Neuronal stem cell (in vitro differentiated cells): ENCODE results near the gene RNF208.
A peak's percentile ranks its signal among the peaks of the same experiment; 100 is the strongest.

Source experiments
- DNase-seq: peaks from one replicate; pipeline ENCODE4 v3.0.0-alpha.2; 2013; ENCODE audit warnings: low spot score
- H2AFZ ChIP-seq: one replicate; pipeline ENCODE4 v1.6.1; 2013; ENCODE audit warnings: mild to moderate bottlenecking, low read length, inconsistent platforms
- H2AK5ac ChIP-seq: 2 replicates; pipeline ENCODE4 v1.6.1; 2013; ENCODE audit warnings: low read depth, mild to moderate bottlenecking, inconsistent platforms, low read length, moderate library complexity, mixed read lengths
- H2BK120ac ChIP-seq: 2 replicates; pipeline ENCODE4 v1.6.1; 2013; ENCODE audit warnings: low read depth, mild to moderate bottlenecking, inconsistent platforms, low read length, moderate library complexity, mixed read lengths
- H2BK12ac ChIP-seq: one replicate; pipeline ENCODE4 v1.6.1; 2013; ENCODE audit warnings: low read length, inconsistent platforms
- H2BK15ac ChIP-seq: 2 replicates; pipeline ENCODE4 v1.6.1; 2013; ENCODE audit warnings: mild to moderate bottlenecking, low read length, inconsistent platforms, mixed read lengths
- H2BK5ac ChIP-seq: one replicate; pipeline ENCODE4 v1.6.1; 2013; ENCODE audit warnings: inconsistent platforms, mild to moderate bottlenecking, low read length, moderate library complexity
- H3K14ac ChIP-seq: one replicate; pipeline ENCODE4 v1.6.1; 2013; ENCODE audit warnings: low read length, inconsistent platforms
- H3K18ac ChIP-seq: 2 replicates; pipeline ENCODE4 v1.6.1; 2013; ENCODE audit warnings: low read length, inconsistent platforms
- H3K23ac ChIP-seq: 2 replicates; pipeline ENCODE4 v1.6.1; 2013; ENCODE audit warnings: low read depth, mild to moderate bottlenecking, mixed read lengths, low read length, inconsistent platforms; ENCODE audit not compliant: poor library complexity
- H3K27ac ChIP-seq: replicated peaks from 3 replicates; pipeline ENCODE4 v1.5.1; 2013; ENCODE audit warnings: low read length, inconsistent platforms
- H3K27me3 ChIP-seq, 3 experiments: 2 replicates each; pipeline ENCODE4 v1.6.1; 2013; ENCODE audit warnings: low read length in 3 of 3, mild to moderate bottlenecking in 2 of 3, inconsistent platforms in 1 of 3, low read depth in 1 of 3, mixed read lengths in 1 of 3, moderate library complexity in 1 of 3; ENCODE audit not compliant: control insufficient read depth in 3 of 3, insufficient read depth in 3 of 3
- H3K36me3 ChIP-seq, 2 donors: replicated peaks in 1 of 2; 2 replicates each; pipeline ENCODE4 v1.6.1; 2013; ENCODE audit warnings: low read length in 2 of 2; ENCODE audit not compliant: control insufficient read depth in 2 of 2, insufficient read depth in 2 of 2
- H3K4ac ChIP-seq: 2 replicates; pipeline ENCODE4 v1.6.1; 2013; ENCODE audit warnings: inconsistent platforms, mild to moderate bottlenecking, low read length, moderate library complexity
- H3K4me1 ChIP-seq, 2 donors: 1 replicate in 1 of 2; 2 replicates in 1 of 2; pipeline ENCODE4 v1.6.1; 2013; ENCODE audit warnings: low read length in 2 of 2, low read depth in 1 of 2; ENCODE audit not compliant: control insufficient read depth in 2 of 2, insufficient read depth in 1 of 2
- H3K4me2 ChIP-seq: one replicate; pipeline ENCODE4 v1.6.1; 2013; ENCODE audit warnings: mild to moderate bottlenecking, low read length, inconsistent platforms; ENCODE audit not compliant: insufficient read depth, poor library complexity, severe bottlenecking
- H3K4me3 ChIP-seq, 2 donors: 2 replicates each; pipeline ENCODE4 v1.5.1; 2013; ENCODE audit warnings: low read length in 2 of 2, mild to moderate bottlenecking in 2 of 2, inconsistent platforms in 1 of 2, moderate library complexity in 1 of 2
- H3K79me1 ChIP-seq: one replicate; pipeline ENCODE4 v1.6.1; 2013; ENCODE audit warnings: low read depth, mild to moderate bottlenecking, inconsistent platforms, low read length, moderate library complexity
- H3K9ac ChIP-seq: one replicate; pipeline ENCODE4 v1.6.1; 2013; ENCODE audit warnings: mild to moderate bottlenecking, low read depth, low read length, inconsistent platforms; ENCODE audit not compliant: poor library complexity
- H3K9me3 ChIP-seq, 2 donors: replicated peaks in 1 of 2; 2 replicates each; pipeline versions ENCODE3 to v1.6.1; 2013; ENCODE audit warnings: low read length in 2 of 2, mild to moderate bottlenecking in 2 of 2, inconsistent platforms in 1 of 2, low read depth in 1 of 2, mixed read lengths in 1 of 2, moderate library complexity in 1 of 2; ENCODE audit not compliant: control insufficient read depth in 2 of 2, insufficient read depth in 1 of 2
- H4K8ac ChIP-seq: one replicate; pipeline ENCODE4 v1.6.1; 2013; ENCODE audit warnings: low read depth, mild to moderate bottlenecking, inconsistent platforms, low read length, moderate library complexity
- H4K91ac ChIP-seq: one replicate; pipeline ENCODE4 v1.6.1; 2013; ENCODE audit warnings: low read length, low read depth, mild to moderate bottlenecking, inconsistent platforms; ENCODE audit not compliant: poor library complexity
- WGBS, 2 donors: extraction: QIAGEN DNeasy Blood & Tissue Kit; methylation state at CpG; one replicate each; pipeline ENCODE4 v1.1.7; 2013; ENCODE audit warnings: missing lambda C conversion rate in 2 of 2, mixed read lengths in 1 of 2; ENCODE audit not compliant: insufficient read length in 2 of 2, insufficient replicate concordance in 1 of 2; ENCODE audit errors: extremely low coverage in 2 of 2; 5-methylcytosine and 5-hydroxymethylcytosine counted together

The RNF208 gene

GRCh38 chr9:137233143-137233980 is 11.3 kb upstream of the RNF208 start:
- H3K4me1 ChIP-seq = peaks cover 11 to 12% of the 10 kb centered on the region in 2 donors
- no peak overlapping the region for H3K4me3 ChIP-seq
- no peak overlapping the region for H4K8ac ChIP-seq
- H3K4ac ChIP-seq = no peak overlapping the region
- peak overlapping the region; percentile 39 for H2BK5ac ChIP-seq
- no peaks in the 10 kb centered on the region for H3K36me3 ChIP-seq
- peaks cover 6% of the 10 kb centered on the region for H3K79me1 ChIP-seq
- no peak overlapping the region for H3K14ac ChIP-seq
- H3K27ac ChIP-seq = no peak overlapping the region
- H2BK12ac ChIP-seq = peak overlapping the region; percentile 30
- H3K9ac ChIP-seq = peak overlapping the region; percentile 21
- H2BK15ac ChIP-seq = no peak overlapping the region
- H2BK120ac ChIP-seq = no peak overlapping the region
- DNase-seq = no peak
- no peak overlapping the region for H3K18ac ChIP-seq
- no peaks in the 10 kb centered on the region for H3K9me3 ChIP-seq
- H3K4me2 ChIP-seq = no peak overlapping the region
- peak overlapping the region; percentile 85 for H3K23ac ChIP-seq
- H3K27me3 ChIP-seq = peaks cover 0 to 7% (median 0%) of the 10 kb centered on the region in 3 experiments
- no CpG with 5 or more reads among the region's 40 CpGs for WGBS, 2 donors
- H2AK5ac ChIP-seq = peak overlapping the region; percentile 56
- no peak overlapping the region for H4K91ac ChIP-seq
- H2AFZ ChIP-seq = no peak overlapping the region

GRCh38 chr9:137232510-137232909 is 10.5 kb upstream of the RNF208 start:
- Histone ChIP-seq H3K14ac (no peak overlapping the region), H4K8ac (no peak overlapping the region), H3K4me1 (peaks cover 10 to 12% of the 10 kb centered on the region in 2 donors), H2BK120ac (no peak overlapping the region), H2BK15ac (no peak overlapping the region), H3K4ac (no peak overlapping the region), H2AFZ (no peak overlapping the region), H3K36me3 (no peaks in the 10 kb centered on the region), H2BK12ac (no peak overlapping the region), H3K27ac (no peak overlapping the region), H3K9ac (no peak overlapping the region), H3K79me1 (peaks cover 2% of the 10 kb centered on the region), H2AK5ac (no peak overlapping the region), H4K91ac (no peak overlapping the region), H3K27me3 (peaks cover 0 to 7% (median 0%) of the 10 kb centered on the region in 3 experiments), H3K4me3 (no peak overlapping the region), H2BK5ac (no peak overlapping the region), H3K9me3 (no peaks in the 10 kb centered on the region), H3K4me2 (no peak overlapping the region), H3K23ac (no peak overlapping the region), H3K18ac (no peak overlapping the region)
- WGBS, 2 donors = no CpG with 5 or more reads among the region's 24 CpGs
- no peak for DNase-seq

GRCh38 chr9:137232101-137232500 is 10.1 kb upstream of the RNF208 start:
- Histone ChIP-seq H3K4me3 (no peak overlapping the region), H2BK120ac (no peak overlapping the region), H3K18ac (no peak overlapping the region), H3K23ac (no peak overlapping the region), H4K8ac (no peak overlapping the region), H3K36me3 (no peaks in the 10 kb centered on the region), H3K4me2 (no peak overlapping the region), H3K4ac (no peak overlapping the region), H3K27me3 (peaks cover 0 to 7% (median 0%) of the 10 kb centered on the region in 3 experiments), H2BK15ac (no peak overlapping the region), H2BK5ac (no peak overlapping the region), H3K9me3 (no peaks in the 10 kb centered on the region), H2BK12ac (no peak overlapping the region), H3K27ac (no peak overlapping the region), H2AK5ac (no peak overlapping the region), H4K91ac (no peak overlapping the region), H3K14ac (no peak overlapping the region), H3K79me1 (peaks cover 2% of the 10 kb centered on the region), H3K4me1 (peaks cover 8 to 9% of the 10 kb centered on the region in 2 donors), H3K9ac (peak overlapping the region; percentile 34), H2AFZ (no peak overlapping the region)
- no peak for DNase-seq
- WGBS, 2 donors = no CpG with 5 or more reads among the region's 10 CpGs

GRCh38 chr9:137231372-137232039 is 9.5 kb upstream of the RNF208 start:
- Histone ChIP-seq H2AFZ (no peak overlapping the region), H2BK12ac (no peak overlapping the region)
- no CpG with 5 or more reads among the region's 23 CpGs for WGBS, 2 donors

More at GRCh38 chr9:137231372-137232039, 9.5 kb upstream of the RNF208 start:
- Histone ChIP-seq H2BK120ac (no peak overlapping the region), H3K23ac (no peak overlapping the region), H2AK5ac (no peak overlapping the region), H3K9me3 (no peaks in the 10 kb centered on the region), H3K36me3 (no peaks in the 10 kb centered on the region), H2BK5ac (no peak overlapping the region), H3K4me2 (no peak overlapping the region), H2BK15ac (no peak overlapping the region), H3K27ac (no peak overlapping the region), H4K91ac (no peak overlapping the region), H4K8ac (no peak overlapping the region), H3K9ac (no peak overlapping the region), H3K18ac (no peak overlapping the region), H3K4me1 (peaks cover 3 to 5% of the 10 kb centered on the region in 2 donors), H3K27me3 (peaks cover 0 to 7% (median 0%) of the 10 kb centered on the region in 3 experiments), H3K79me1 (peaks cover 2% of the 10 kb centered on the region), H3K4me3 (no peak overlapping the region), H3K14ac (no peak overlapping the region), H3K4ac (no peak overlapping the region)
- no peak for DNase-seq
